NCI-H1694 (cell line): Measurements from ENCODE around the gene HS1BP3.

ENCODE experiments used
- DNase-seq: peaks from one replicate; lab custom pipeline; 2025; lab: John Stamatoyannopoulos, UW

HS1BP3 gene

GRCh38 chr2:20599861-20600461, 50.9 kb downstream of the HS1BP3 start:
- DNase-seq: no peak

GRCh38 chr2:20599001-20599600, 51.8 kb downstream of the HS1BP3 start:
- no peak for DNase-seq

- DNase-seq: no peak
These were observed 53.1 kb downstream of the HS1BP3 start for GRCh38 chr2:20597860-20598183.

GRCh38 chr2:20596973-20597859, 53.7 kb downstream of the HS1BP3 start:
- no peak for DNase-seq

- no peak for DNase-seq
These were observed 54.5 kb downstream of the HS1BP3 start for GRCh38 chr2:20596193-20596972.

GRCh38 chr2:20595439-20596192, 55.3 kb downstream of the HS1BP3 start:
- DNase-seq: no peak

- DNase-seq: no peak
These were observed 55.9 kb downstream of the HS1BP3 start for GRCh38 chr2:20594957-20595356.

- DNase-seq: no peak
These were observed 56.7 kb downstream of the HS1BP3 start for GRCh38 chr2:20594048-20594750.

- no peak for DNase-seq
These were observed 57.5 kb downstream of the HS1BP3 start for GRCh38 chr2:20593072-20594034.

- no peak for DNase-seq
These were observed 58.5 kb downstream of the HS1BP3 start for GRCh38 chr2:20592106-20593071.

GRCh38 chr2:20590704-20591515, 60.0 kb downstream of the HS1BP3 start:
- DNase-seq: peak; percentile 72

GRCh38 chr2:20589975-20590703, 60.8 kb downstream of the HS1BP3 start:
- no peak for DNase-seq

- no peak for DNase-seq
These were observed 61.7 kb downstream of the HS1BP3 start for GRCh38 chr2:20588918-20589871.

- DNase-seq: no peak
These were observed 64.9 kb downstream of the HS1BP3 start for GRCh38 chr2:20585710-20586594.

GRCh38 chr2:20585359-20585709, 65.6 kb downstream of the HS1BP3 start:
- no peak for DNase-seq
